OCI-M1 (cell line): ENCODE measurements around the gene SPARCL1.

Experiments
- DNase-seq: peaks from one replicate; lab custom pipeline; 2025; lab: John Stamatoyannopoulos, UW

SPARCL1 gene

GRCh38 chr4:87540146-87541058 lies 11.2 kb upstream of the SPARCL1 start:
- DNase-seq, result no peak

GRCh38 chr4:87532907-87533306 lies 3.7 kb upstream of the SPARCL1 start:
- no peak for DNase-seq

GRCh38 chr4:87532109-87532508 lies 2.9 kb upstream of the SPARCL1 start:
- DNase-seq, result no peak

GRCh38 chr4:87531621-87532020 lies 2.4 kb upstream of the SPARCL1 start:
- DNase-seq, result no peak

GRCh38 chr4:87530868-87531267 lies 1.7 kb upstream of the SPARCL1 start:
- no peak for DNase-seq

- no peak for DNase-seq
These were observed 1.1 kb upstream of the SPARCL1 start for GRCh38 chr4:87530229-87530628.

GRCh38 chr4:87527431-87528220 lies 1.6 kb downstream of the SPARCL1 start:
- no peak for DNase-seq

- DNase-seq, result no peak
These were observed 3.4 kb downstream of the SPARCL1 start for GRCh38 chr4:87525636-87526295.

- DNase-seq, result peak; percentile 12
These were observed 4.7 kb downstream of the SPARCL1 start for GRCh38 chr4:87524456-87524855.

GRCh38 chr4:87523307-87523706 lies 5.9 kb downstream of the SPARCL1 start:
- no peak for DNase-seq

- DNase-seq, result no peak
These were observed 7.3 kb downstream of the SPARCL1 start for GRCh38 chr4:87521757-87522374.

- peak; percentile 10 for DNase-seq
These were observed 7.9 kb downstream of the SPARCL1 start for GRCh38 chr4:87521319-87521718.

- no peak for DNase-seq
These were observed 11.6 kb downstream of the SPARCL1 start for GRCh38 chr4:87517621-87518020.

- peak; percentile 14 for DNase-seq
These were observed 12.5 kb downstream of the SPARCL1 start for GRCh38 chr4:87516683-87517082.

GRCh38 chr4:87512400-87512799 lies 16.8 kb downstream of the SPARCL1 start:
- DNase-seq, result no peak

GRCh38 chr4:87511500-87511899 lies 17.7 kb downstream of the SPARCL1 start:
- DNase-seq, result no peak

GRCh38 chr4:87510747-87511146 lies 18.4 kb downstream of the SPARCL1 start:
- no peak for DNase-seq

GRCh38 chr4:87506974-87507701 lies 22.0 kb downstream of the SPARCL1 start:
- no peak for DNase-seq

GRCh38 chr4:87505862-87506261 lies 23.3 kb downstream of the SPARCL1 start:
- peak; percentile 14 for DNase-seq

GRCh38 chr4:87502580-87503238 lies 26.5 kb downstream of the SPARCL1 start:
- no peak for DNase-seq

- DNase-seq, result no peak
These were observed 29.1 kb downstream of the SPARCL1 start for GRCh38 chr4:87500092-87500462.
